HCT116 (cell line): ENCODE measurements around the gene SPACA4. TPM values are rescaled to one million over a fixed set of nuclear protein-coding genes. Genes with fewer than 3 reads are reported as not detected.
A peak's percentile ranks its signal among the peaks of the same experiment; 100 is the strongest.

Source experiments
- ATAC-seq: fragments of 200-7000 bp; cut with Tn5 transposase; 2 replicates; pipeline ENCODE4 v1.9.1; 2020; ENCODE audit warnings: mild to moderate bottlenecking, moderate library complexity
- BruUV-seq: library from RNA; stranded (reverse); fragments of 400-500 nt; replicated peaks from 2 replicates; lab custom pipeline; 2021; lab: Mats Ljungman, UMichigan
- CTCF ChIA-PET: fragments of 300-600 bp; sonication (Branson Sonifier 250); formaldehyde crosslinking; loops from one replicate; lab custom pipeline; 2021; ENCODE audit warnings: antibody characterized with exemption; lab: Charles Lee
- POLR2A ChIA-PET: fragments of 300-600, 350-600 bp; sonication (Branson Sonifier 250); formaldehyde crosslinking; loops from one replicate; lab custom pipeline; 2021; ENCODE audit warnings: antibody characterized with exemption; lab: Charles Lee
- RAD21 ChIA-PET, 2 experiments: fragments of 300-600 bp; sonication (Branson Sonifier 250); formaldehyde crosslinking; loops; one replicate each; lab custom pipeline; 2023; ENCODE audit warnings: low total read pairs in 2 of 2; ENCODE audit not compliant: uncharacterized antibody in 2 of 2, unreplicated experiment in 2 of 2, low non-redundant PET in 1 of 2; lab: Charles Lee
- DNase-seq: peaks from one replicate; pipeline ENCODE4 v3.0.0-alpha.2; 2010; ENCODE audit warnings: low read depth, low spot score
- H2AFZ ChIP-seq: fragments of 200-600 bp; shearing (Covaris generic), sonication (generic); 2 replicates; pipeline ENCODE4 v1.6.1; 2017; ENCODE audit warnings: low read depth, mixed run types, mixed read lengths, antibody characterized with exemption, low read length; ENCODE audit not compliant: poor library complexity, severe bottlenecking
- H3K27ac ChIP-seq: 2 replicates; pipeline ENCODE4 v1.5.1; 2012; ENCODE audit warnings: low read depth, low read length
- H3K27me3 ChIP-seq: fragments of 200-600 bp; sonication (generic); 2 replicates; pipeline ENCODE4 v1.6.1; 2016; ENCODE audit warnings: mixed run types, low read length, mixed read lengths; ENCODE audit not compliant: insufficient read depth
- H3K36me3 ChIP-seq, 2 experiments: fragments of 200-500 bp in 1 of 2; fragments of 200-600 bp in 1 of 2; sonication (Bioruptor generic) in 1 of 2; sonication (generic) in 1 of 2; 2 replicates each; pipeline versions ENCODE4 v1.5.1 to v1.6.1; 2014 to 2016; ENCODE audit warnings: low read length in 2 of 2, inconsistent platforms in 1 of 2, mixed read lengths in 1 of 2, mixed run types in 1 of 2; ENCODE audit not compliant: insufficient read depth in 2 of 2, control insufficient read depth in 1 of 2
- H3K4me1 ChIP-seq, 2 experiments: fragments of 200-600 bp in 1 of 2; sonication (generic) in 1 of 2; 2 replicates each; pipeline versions ENCODE4 v1.5.1 to v1.6.1; 2012 to 2017; ENCODE audit warnings: low read length in 2 of 2, inconsistent platforms in 1 of 2, mild to moderate bottlenecking in 1 of 2, mixed read lengths in 1 of 2, mixed run types in 1 of 2, moderate library complexity in 1 of 2; ENCODE audit not compliant: insufficient read depth in 2 of 2, control insufficient read depth in 1 of 2
- H3K4me2 ChIP-seq: fragments of 200-600 bp; sonication (generic); 2 replicates; pipeline ENCODE4 v1.6.1; 2017; ENCODE audit warnings: mixed run types, low read length, mixed read lengths
- H3K4me3 ChIP-seq, 2 experiments: fragments of 200-600 bp in 1 of 2; sonication (generic) in 1 of 2; replicated peaks in 1 of 2; 2 replicates each; pipeline ENCODE4 v1.5.1; 2011 to 2016; ENCODE audit warnings: low read length in 2 of 2, control low read depth in 1 of 2, low read depth in 1 of 2, mild to moderate bottlenecking in 1 of 2, mixed read lengths in 1 of 2, mixed run types in 1 of 2
- H3K79me2 ChIP-seq: fragments of 200-600 bp; sonication (generic); 2 replicates; pipeline ENCODE4 v1.6.1; 2017; ENCODE audit warnings: mild to moderate bottlenecking, mixed run types, low read length, moderate library complexity, mixed read lengths; ENCODE audit not compliant: insufficient read depth
- H3K9ac ChIP-seq: fragments of 200-600 bp; sonication (generic); 2 replicates; pipeline ENCODE4 v1.6.1; 2016; ENCODE audit warnings: low read length, mixed read lengths
- H3K9me2 ChIP-seq: fragments of 200-600 bp; sonication (generic), shearing (Covaris generic); 2 replicates; pipeline ENCODE4 v1.6.1; 2017; ENCODE audit warnings: mixed run types, mild to moderate bottlenecking, moderate library complexity; ENCODE audit not compliant: insufficient read depth
- H3K9me3 ChIP-seq, 2 experiments: fragments of 200-500 bp in 1 of 2; fragments of 200-600 bp in 1 of 2; sonication (Bioruptor generic) in 1 of 2; sonication (generic) in 1 of 2; 2 replicates each; pipeline ENCODE4 v1.6.1; 2014 to 2017; ENCODE audit warnings: low read length in 2 of 2, mixed read lengths in 2 of 2, inconsistent platforms in 1 of 2, low read depth in 1 of 2, mild to moderate bottlenecking in 1 of 2, mixed run types in 1 of 2, moderate library complexity in 1 of 2; ENCODE audit not compliant: control insufficient read depth in 1 of 2, insufficient read depth in 1 of 2
- H4K20me1 ChIP-seq: fragments of 200-600 bp; sonication (generic), shearing (Covaris generic); 2 replicates; pipeline ENCODE4 v1.6.1; 2017; ENCODE audit warnings: mixed run types, mild to moderate bottlenecking, moderate library complexity; ENCODE audit not compliant: insufficient read depth
- CEBPB ChIP-seq: IDR thresholded peaks from 2 replicates; pipeline ENCODE4 v1.6.1; 2012; ENCODE audit warnings: low read depth
- EZH2phosphoT487 ChIP-seq: fragments of 200-600 bp; IDR thresholded peaks from 2 replicates; pipeline ENCODE4 v1.6.1; 2018; ENCODE audit warnings: antibody characterized with exemption, borderline replicate concordance
- POLR2A ChIP-seq: IDR thresholded peaks from 2 replicates; pipeline ENCODE4 v1.7.0; 2011; ENCODE audit warnings: borderline replicate concordance; ENCODE audit not compliant: insufficient read depth, insufficient read length; ENCODE audit errors: extremely low read depth
- POLR2AphosphoS5 ChIP-seq: IDR thresholded peaks from 2 replicates; pipeline ENCODE4 v1.6.1; 2011; ENCODE audit warnings: mild to moderate bottlenecking, low read depth, low read length, moderate library complexity
- SIN3A ChIP-seq: IDR thresholded peaks from 2 replicates; pipeline ENCODE4 v1.6.1; 2012; ENCODE audit warnings: low read depth
- SP1 ChIP-seq: IDR thresholded peaks from 2 replicates; pipeline ENCODE4 v1.6.1; 2012; ENCODE audit warnings: low read depth
- TCF7L2 ChIP-seq: IDR thresholded peaks from 2 replicates; pipeline ENCODE4 v1.7.0; 2011; ENCODE audit warnings: borderline replicate concordance, inconsistent platforms; ENCODE audit not compliant: insufficient read depth, insufficient read length; ENCODE audit errors: extremely low read depth
- YY1 ChIP-seq: IDR thresholded peaks from 2 replicates; pipeline ENCODE4 v1.6.1; 2011; ENCODE audit warnings: low read length, low read depth, moderate library complexity, mild to moderate bottlenecking; ENCODE audit not compliant: insufficient replicate concordance; ENCODE audit errors: extremely low read depth
- ZNF274 ChIP-seq: fragments of 200-500 bp; sonication (Bioruptor generic); IDR thresholded peaks from 2 replicates; pipeline ENCODE4 v1.6.1; 2014; ENCODE audit warnings: mild to moderate bottlenecking, low read depth, low read length, inconsistent platforms
- intact Hi-C: fragments of 100-400 bp; cut with micrococcal nuclease; formaldehyde crosslinking; loops from 2 replicates; pipeline ENCODE4 v1.10.0; 2022
- total RNA-seq: library from RNA; stranded (reverse); gene quantifications from one replicate; pipeline ENCODE4 v1.2.1, GENCODE V29; 2021; ENCODE audit not compliant: unreplicated experiment
- TF ChIP-seq, protein P1 (sequence below): IDR thresholded peaks from 2 replicates; pipeline ENCODE4 v1.6.1; 2012

The SPACA4 gene
- total RNA-seq, 1 experiment from 2014 or later, result not detected

- TF ChIP-seq POLR2AphosphoS5 (no peak; the same call in 1 of the 2 replicates), ZNF274 (no peak), POLR2A (no peak), TCF7L2 (no peak), SP1 (no peak), YY1 (no peak), SIN3A (no peak), EZH2phosphoT487 (no peak), CEBPB (no peak)
- TF ChIP-seq, protein P1, sequence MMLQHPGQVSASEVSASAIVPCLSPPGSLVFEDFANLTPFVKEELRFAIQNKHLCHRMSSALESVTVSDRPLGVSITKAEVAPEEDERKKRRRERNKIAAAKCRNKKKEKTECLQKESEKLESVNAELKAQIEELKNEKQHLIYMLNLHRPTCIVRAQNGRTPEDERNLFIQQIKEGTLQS, result no peak
- TF ChIP-seq, all 23 proteins: peak for 0
- Histone ChIP-seq H3K4me3 (peak overlapping the region; percentile 57 to 83), H3K27ac (peak overlapping the region; percentile 95), H3K79me2 (peaks cover 10% of the 10 kb centered on the region), H4K20me1 (no peaks in the 10 kb centered on the region), H3K36me3 (no peaks in the 10 kb centered on the region), H3K9me2 (no peaks in the 10 kb centered on the region), H3K9ac (peak overlapping the region; percentile 96), H3K27me3 (no peaks in the 10 kb centered on the region), H3K4me1 (peaks cover 15 to 54% of the 10 kb centered on the region in 2 experiments), H3K4me2 (peak overlapping the region; percentile 93), H3K9me3 (no peaks in the 10 kb centered on the region), H2AFZ (no peak overlapping the region)
- BruUV-seq, result no TSS peak
- POLR2A ChIA-PET, result no interaction called here
- CTCF ChIA-PET, result no interaction called here
- no peak for ATAC-seq
- RAD21 ChIA-PET, result no interaction called here
- DNase-seq, result no peak
- intact Hi-C loops, result no loop called here
Measured at GRCh38 chr19:48638831-48639381, 32.4 kb downstream of the SPACA4 start.
